Pancreas (tissue), 10 donors: ENCODE measurements around the gene LRFN3. TPM values are rescaled to one million over a fixed set of nuclear protein-coding genes. Genes with fewer than 3 reads are reported as not detected.

Experiments used
- ATAC-seq, 4 donors: fragments of 200-7000 bp; cut with Tn5 transposase; one replicate each; pipeline versions ENCODE4 v1.8.0 to v1.9.1; 2020; ENCODE audit warnings: mild to moderate bottlenecking in 4 of 4, moderate library complexity in 4 of 4
- DNase-seq, 6 donors: peaks; one replicate each; pipeline ENCODE4 v3.0.0-alpha.2; 2020
- FAIRE-seq: peaks from 2 replicates; lab custom pipeline; 2012; peaks lifted over from hg19 to GRCh38; lab: Jason Lieb, UNC
- H3K27ac ChIP-seq, 4 donors: fragments of 200-600 bp; sonication (generic); 1 replicate in 3 of 4; 2 replicates in 1 of 4; pipeline versions ENCODE4 v1.5.0 to v1.8.0; 2020
- H3K27me3 ChIP-seq, 4 donors: fragments of 200-600 bp; one replicate each; pipeline ENCODE4 v1.8.0; 2021
- H3K36me3 ChIP-seq, 3 donors: fragments of 200-600 bp; sonication (generic) in 1 of 3; one replicate each; pipeline versions ENCODE4 v1.5.0 to v1.8.0; 2020 to 2021
- H3K4me1 ChIP-seq, 3 donors: fragments of 200-600 bp; one replicate each; pipeline ENCODE4 v1.8.0; 2021
- H3K4me3 ChIP-seq, 4 donors: fragments of 200-600 bp; sonication (generic) in 2 of 4; one replicate each; pipeline versions ENCODE4 v1.5.0 to v1.8.0; 2020 to 2021
- H3K9me3 ChIP-seq, 4 donors: fragments of 200-600 bp; one replicate each; pipeline ENCODE4 v1.8.0; 2021
- CTCF ChIP-seq, 4 donors: fragments of 200-600 bp; sonication (generic) in 3 of 4; IDR thresholded peaks; one replicate each; pipeline versions ENCODE4 v1.5.0 to v1.8.0; 2021; ENCODE audit warnings: antibody characterized with exemption in 4 of 4
- WGBS, 2 donors: extraction: QIAGEN DNeasy Blood & Tissue Kit; methylation state at CpG; one replicate each; pipeline ENCODE4 v1.1.7; 2013; 5-methylcytosine and 5-hydroxymethylcytosine counted together
- intact Hi-C, 3 donors: fragments of 100-400 bp; cut with DNase I; formaldehyde crosslinking; loops; one replicate each; pipeline versions ENCODE4 v1.11.1 to v1.14.2; 2022
- polyA plus RNA-seq, 2 donors: library from polyadenylated mRNA; stranded (reverse); fragments of 200-250 nt; gene quantifications; one replicate each; pipeline ENCODE4 v1.2.3, GENCODE V29; 2013
- total RNA-seq, 6 donors: library from RNA; stranded (reverse); fragmentation: NEBNext Ultra II Directional in 4 of 6; extraction: Animal tissue kit (Norgen Biotek cat#: 25700) in 4 of 6; gene quantifications; one replicate each; pipeline versions ENCODE4 v1.2.1 to v1.2.4, GENCODE V29; 2021 to 2023
- donor health status: healthy with polysubstance abuse.
- donor health status: DM: no; HTN: no; CAD: no; lungs with moderate emphysema.
- donor health status: DM: no; HTN: no; CAD: no.
- donor health status: control.
- donor health status: control.
- donor health status: Bipolar disorder and iron deficiency.
- donor health status: DM: yes; HTN: yes; CAD: no.
- donor health status: DM: no; HTN: no; CAD: no.
- donor health status: DM: no; HTN: no; CAD: no.
- donor health status: DM: yes; HTN: yes; CAD: no.

Gene LRFN3
- total and polyA plus RNA-seq, 8 donors: 4.9 to 9.8 (median 6.9) TPM

DNA sequence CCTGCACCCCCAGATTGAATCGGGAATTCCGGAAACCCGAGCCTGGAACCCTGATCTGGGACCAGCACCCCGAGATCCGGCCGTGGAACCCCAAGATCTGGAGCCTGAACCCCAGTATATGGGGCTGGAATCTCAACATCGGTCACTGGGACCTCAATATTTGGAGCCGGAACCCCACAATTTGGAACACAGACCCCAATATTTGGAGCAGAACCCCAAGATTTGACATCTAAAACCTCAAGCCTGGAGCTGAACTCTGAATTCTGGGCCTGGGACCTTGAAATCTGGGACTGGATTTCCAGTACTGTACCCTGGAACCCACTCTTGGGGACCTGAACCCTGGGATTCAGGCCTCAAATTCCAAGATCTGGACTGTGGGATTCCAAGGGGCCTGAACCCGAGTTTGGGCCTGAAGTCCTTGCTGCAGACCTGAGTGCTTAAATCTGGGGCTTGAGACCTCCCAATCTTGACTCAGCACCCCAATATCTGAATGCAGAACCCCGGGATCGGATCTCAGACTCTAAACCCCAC is 629 bp downstream of the LRFN3 start:
- Histone ChIP-seq H3K9me3 (no peaks in the 10 kb centered on the region), H3K27ac (peak overlapping the region in 1 of 4 donors; percentile 36), H3K27me3 (no peaks in the 10 kb centered on the region), H3K4me3 (peak overlapping the region; percentile 18 to 60 (median 43)), H3K4me1 (peaks cover 0 to 7% (median 6%) of the 10 kb centered on the region in 3 donors), H3K36me3 (peaks cover 0 to 5% (median 0%) of the 10 kb centered on the region in 3 donors)
- 10 to 14% methylated on average over 11 of the region's 11 CpGs for WGBS, 2 donors
- intact Hi-C loops: loop anchor here in 2 of 3 donors (10.0 kb wide), 2 partner anchors 52 to 242 kb away; no protein-coding TSS in a partner anchor
- FAIRE-seq: no peak
- ATAC-seq: no peak
- TF ChIP-seq CTCF (IDR thresholded peaks at IDR 0.05): no peak
- no peak for DNase-seq

DNA sequence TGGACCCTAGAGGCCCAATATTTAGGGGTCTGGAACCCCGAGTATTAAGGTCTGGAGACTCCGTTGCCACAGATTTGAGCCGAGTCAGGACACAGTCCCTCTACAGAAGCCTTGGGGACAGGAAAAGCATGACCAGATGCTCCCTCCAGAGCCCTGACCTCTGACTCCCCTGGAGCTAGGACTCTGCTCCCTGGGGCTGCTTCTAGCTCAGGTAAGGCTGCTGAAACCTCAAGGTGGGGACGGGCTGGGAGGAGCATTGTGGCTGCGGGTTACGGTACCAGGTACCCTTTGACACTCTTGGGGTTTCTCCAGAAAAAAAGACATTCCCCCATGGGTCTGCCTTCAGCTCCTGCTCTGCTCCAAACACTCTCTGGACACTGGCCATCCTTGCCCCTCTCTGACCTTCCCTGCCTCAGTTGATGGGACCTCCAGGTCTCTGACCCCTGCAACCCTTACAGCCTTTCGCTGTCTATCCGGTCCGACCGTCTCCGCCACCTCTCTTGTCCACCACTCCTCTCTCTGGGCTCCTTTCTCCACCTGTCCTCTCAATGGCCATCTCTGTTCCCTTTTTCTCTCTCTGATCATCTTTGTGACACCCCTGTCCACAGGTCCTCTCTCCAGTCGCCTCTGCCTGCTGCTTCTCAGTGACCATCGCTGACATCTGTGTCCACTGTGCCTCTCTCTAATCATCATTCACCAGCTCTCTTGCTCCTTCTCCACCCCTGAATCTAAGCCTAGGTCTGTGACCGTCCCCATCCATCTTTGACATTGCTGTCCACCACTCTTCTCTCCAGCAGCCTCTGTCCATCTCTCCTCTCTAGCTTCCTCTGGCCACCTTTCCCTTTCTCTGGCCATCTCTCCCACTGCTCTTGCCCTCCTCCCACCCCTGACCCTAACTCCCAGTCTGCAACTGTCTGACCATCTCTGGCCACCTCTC is 1.4 kb downstream of the LRFN3 start:
- TF ChIP-seq CTCF (IDR thresholded peaks at IDR 0.05): no peak
- Histone ChIP-seq H3K27ac (no peak overlapping the region), H3K4me3 (peak overlapping the region; percentile 18 to 60 (median 43)), H3K36me3 (peaks cover 0 to 5% (median 0%) of the 10 kb centered on the region in 3 donors), H3K4me1 (peaks cover 0 to 7% (median 6%) of the 10 kb centered on the region in 3 donors), H3K9me3 (no peaks in the 10 kb centered on the region), H3K27me3 (no peaks in the 10 kb centered on the region)
- 20 to 28% methylated on average over 14 of the region's 14 CpGs for WGBS, 2 donors
- ATAC-seq (peak; percentile 21 to 46 (median 34)), DNase-seq (no peak), FAIRE-seq (no peak)
- intact Hi-C loops: loop anchor here in 2 of 3 donors (10.0 kb wide), 2 partner anchors 53 to 243 kb away; no protein-coding TSS in a partner anchor

- Histone ChIP-seq H3K36me3 (peaks cover 0 to 5% (median 0%) of the 10 kb centered on the region in 3 donors), H3K4me1 (peaks cover 0 to 7% (median 6%) of the 10 kb centered on the region in 3 donors), H3K27ac (no peak overlapping the region), H3K4me3 (peak overlapping the region in 1 of 4 donors; percentile 60), H3K27me3 (no peaks in the 10 kb centered on the region), H3K9me3 (no peaks in the 10 kb centered on the region)
- no peak for DNase-seq
- no peak for FAIRE-seq
- intact Hi-C loops: loop anchor here in 2 of 3 donors (10.0 kb wide), 2 partner anchors 54 to 244 kb away; no protein-coding TSS in a partner anchor
- 76 to 78% methylated on average over 13 of the region's 13 CpGs for WGBS, 2 donors
- TF ChIP-seq CTCF (IDR thresholded peaks at IDR 0.05): no peak
- ATAC-seq: no peak
These were observed 2.4 kb downstream of the LRFN3 start for GRCh38 chr19:35938282-35939224.

DNA sequence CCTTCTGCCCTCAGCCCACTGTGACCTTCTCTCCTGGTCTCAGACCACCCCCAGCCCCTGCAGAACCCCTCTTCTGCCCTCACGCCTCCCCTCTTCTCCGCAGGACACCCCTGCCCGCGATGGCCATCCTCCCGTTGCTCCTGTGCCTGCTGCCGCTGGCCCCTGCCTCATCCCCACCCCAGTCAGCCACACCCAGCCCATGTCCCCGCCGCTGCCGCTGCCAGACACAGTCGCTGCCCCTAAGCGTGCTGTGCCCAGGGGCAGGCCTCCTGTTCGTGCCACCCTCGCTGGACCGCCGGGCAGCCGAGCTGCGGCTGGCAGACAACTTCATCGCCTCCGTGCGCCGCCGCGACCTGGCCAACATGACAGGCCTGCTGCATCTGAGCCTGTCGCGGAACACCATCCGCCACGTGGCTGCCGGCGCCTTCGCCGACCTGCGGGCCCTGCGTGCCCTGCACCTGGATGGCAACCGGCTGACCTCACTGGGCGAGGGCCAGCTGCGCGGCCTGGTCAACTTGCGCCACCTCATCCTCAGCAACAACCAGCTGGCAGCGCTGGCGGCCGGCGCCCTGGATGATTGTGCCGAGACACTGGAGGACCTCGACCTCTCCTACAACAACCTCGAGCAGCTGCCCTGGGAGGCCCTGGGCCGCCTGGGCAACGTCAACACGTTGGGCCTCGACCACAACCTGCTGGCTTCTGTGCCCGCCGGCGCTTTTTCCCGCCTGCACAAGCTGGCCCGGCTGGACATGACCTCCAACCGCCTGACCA is 3.3 kb downstream of the LRFN3 start:
- FAIRE-seq: no peak
- intact Hi-C loops: loop anchor here in 2 of 3 donors (10.0 kb wide), 2 partner anchors 55 to 245 kb away; no protein-coding TSS in a partner anchor

More for the DNA sequence above, 3.3 kb downstream of the LRFN3 start:
- Histone ChIP-seq H3K9me3 (no peaks in the 10 kb centered on the region), H3K27me3 (no peaks in the 10 kb centered on the region), H3K27ac (no peak overlapping the region), H3K36me3 (peaks cover 0 to 5% (median 0%) of the 10 kb centered on the region in 3 donors), H3K4me1 (peaks cover 0 to 7% (median 6%) of the 10 kb centered on the region in 3 donors), H3K4me3 (no peak overlapping the region)
- DNase-seq (peak in 3 of 6 donors; percentile 41 to 75 (median 61)), ATAC-seq (no peak)
- no peak for TF ChIP-seq CTCF (IDR thresholded peaks at IDR 0.05)
- WGBS, 2 donors: 94% methylated on average over 55 of the region's 55 CpGs
